SK-MEL-5 (cell line): Measurements from ENCODE around the gene PPP2R2C. TPM values are rescaled to one million over a fixed set of nuclear protein-coding genes. Genes with fewer than 3 reads are reported as not detected.

Source experiments
- DNase-seq: peaks from one replicate; pipeline ENCODE4 v3.0.0-alpha.2; 2016; ENCODE audit warnings: low read depth, low spot score
- in situ Hi-C: cut with HindIII; loops from 2 replicates; pipeline ENCODE4 v1.10.0; 2016; ENCODE audit warnings: low sequenced_read_pairs, high pct_unique_total_duplicates, low pct_unique_long_range_greater_than_20kb
- total RNA-seq: library from RNA; depleted of rRNA; stranded (reverse); fragments of >200 nt; shearing (Covaris generic); gene quantifications from 2 replicates; pipeline ENCODE4 v1.2.3, GENCODE V29; 2014

Gene PPP2R2C
- total RNA-seq, 1 experiment from 2014 or later: 0.55 TPM

DNA sequence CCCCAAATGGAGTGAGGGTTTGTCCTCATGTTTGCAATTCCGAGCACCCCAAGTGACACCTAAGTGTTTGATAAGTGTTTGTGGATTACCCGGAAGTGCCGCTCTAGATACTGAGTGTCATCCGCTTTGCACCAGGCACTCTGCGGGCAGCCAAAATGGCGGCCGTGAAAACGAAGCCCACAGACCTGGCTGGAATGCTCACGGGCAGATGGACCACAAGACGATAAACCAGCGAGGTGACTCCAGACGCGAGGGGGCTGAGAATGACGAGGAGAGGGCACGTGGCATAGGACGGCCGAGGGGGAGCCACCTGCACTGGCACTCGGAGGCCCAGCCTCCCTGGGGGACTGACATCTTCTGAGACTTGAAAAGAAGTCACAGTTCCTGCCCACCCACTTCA lies 51.0 kb downstream of the PPP2R2C start:
- in situ Hi-C loops: no loop called here

DNA sequence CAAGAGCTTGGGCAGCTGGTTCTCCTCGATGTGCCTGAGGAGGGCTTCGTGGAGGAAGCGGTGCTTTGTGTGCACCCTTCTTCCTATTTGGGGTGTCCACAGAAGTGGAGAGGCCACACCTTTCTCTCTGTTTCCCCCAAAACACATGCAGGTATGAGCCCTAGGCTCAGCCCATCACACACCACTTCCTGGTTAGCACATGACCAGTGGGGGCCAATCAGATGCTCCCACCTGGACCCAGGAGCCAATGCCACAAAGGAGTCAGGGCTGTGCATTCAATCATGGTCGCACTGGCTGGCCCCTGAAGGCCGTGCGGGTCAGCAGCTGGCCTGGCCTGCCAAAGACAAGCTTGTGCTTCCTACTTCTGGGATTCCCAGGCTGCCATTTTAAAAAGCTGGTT lies 51.4 kb downstream of the PPP2R2C start:
- DNase-seq: no peak
- in situ Hi-C loops: no loop called here

More for the DNA sequence above, 51.0 kb downstream of the PPP2R2C start:
- DNase-seq: no peak

- in situ Hi-C loops: no loop called here
- no peak for DNase-seq
These were observed 52.4 kb downstream of the PPP2R2C start for GRCh38 chr4:6420036-6420435.

DNA sequence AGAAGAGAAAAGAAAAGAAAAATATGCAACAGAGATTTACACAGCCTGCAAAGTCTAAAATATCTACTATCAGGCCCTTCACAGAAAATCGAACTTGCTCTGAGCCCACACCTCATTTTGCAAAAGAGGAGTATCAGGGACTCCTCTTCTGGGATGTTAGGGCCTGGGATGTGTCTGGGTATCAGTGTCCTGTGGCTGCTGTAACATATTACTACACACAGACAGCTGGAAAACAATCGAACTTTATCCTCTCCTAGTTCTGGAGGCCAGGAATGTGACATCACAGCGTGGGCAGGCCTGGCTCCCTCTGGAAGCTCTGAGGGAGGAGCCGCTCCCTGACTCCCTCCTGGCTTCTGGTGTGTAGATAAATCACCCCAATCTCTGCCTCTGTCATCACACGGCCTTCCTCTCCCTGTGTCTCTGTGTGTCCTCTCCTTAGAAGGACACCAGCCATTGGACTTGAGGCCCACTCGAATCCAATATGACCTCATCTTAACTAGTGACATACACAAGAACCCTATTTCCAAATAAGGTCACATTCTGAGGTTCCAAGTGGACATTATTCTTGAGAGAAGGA lies 52.9 kb downstream of the PPP2R2C start:
- no peak for DNase-seq
- in situ Hi-C loops: no loop called here

GRCh38 chr4:6418193-6418755 lies 54.1 kb downstream of the PPP2R2C start:
- in situ Hi-C loops: no loop called here
- DNase-seq: no peak

GRCh38 chr4:6417516-6418050 lies 54.8 kb downstream of the PPP2R2C start:
- in situ Hi-C loops: no loop called here
- DNase-seq: no peak

DNA sequence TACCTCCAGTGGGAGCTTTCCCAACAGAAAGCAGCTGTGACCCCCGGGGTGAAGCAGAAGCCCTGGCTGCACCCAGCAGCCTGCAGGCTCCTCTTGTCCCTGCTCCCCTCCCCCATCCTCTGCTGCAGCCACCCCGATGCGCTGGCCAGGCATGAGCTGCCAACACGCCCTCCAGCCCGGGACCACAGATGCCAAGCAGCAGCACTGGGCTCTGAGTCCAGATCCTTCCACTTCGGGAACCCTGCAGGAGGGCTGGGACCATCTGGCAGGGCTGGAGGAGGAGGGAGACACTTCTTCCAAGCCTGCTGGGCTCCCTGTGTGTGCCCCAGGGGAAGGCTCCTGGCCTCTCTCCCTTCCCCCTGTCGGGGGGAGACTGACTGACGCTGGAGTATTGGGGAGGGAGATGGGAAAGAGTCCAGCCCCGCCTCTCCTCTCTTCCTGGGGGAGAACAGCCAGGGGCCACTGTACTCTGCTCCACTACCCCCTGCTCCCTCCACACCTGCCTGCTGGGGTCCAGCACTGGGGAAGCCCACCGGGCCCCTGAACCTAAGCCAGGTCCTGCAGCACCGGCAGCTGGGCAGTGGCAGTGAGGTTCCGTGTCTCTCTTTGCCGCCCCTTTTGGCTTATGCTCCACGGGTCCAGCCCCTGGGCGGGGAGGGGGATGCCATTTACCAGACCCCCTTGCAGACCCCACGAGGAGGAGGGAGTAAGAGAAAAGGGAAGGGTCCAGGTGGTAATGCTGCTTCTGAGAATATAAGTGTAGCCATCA lies 55.7 kb downstream of the PPP2R2C start:
- no peak for DNase-seq
- in situ Hi-C loops: no loop called here

DNA sequence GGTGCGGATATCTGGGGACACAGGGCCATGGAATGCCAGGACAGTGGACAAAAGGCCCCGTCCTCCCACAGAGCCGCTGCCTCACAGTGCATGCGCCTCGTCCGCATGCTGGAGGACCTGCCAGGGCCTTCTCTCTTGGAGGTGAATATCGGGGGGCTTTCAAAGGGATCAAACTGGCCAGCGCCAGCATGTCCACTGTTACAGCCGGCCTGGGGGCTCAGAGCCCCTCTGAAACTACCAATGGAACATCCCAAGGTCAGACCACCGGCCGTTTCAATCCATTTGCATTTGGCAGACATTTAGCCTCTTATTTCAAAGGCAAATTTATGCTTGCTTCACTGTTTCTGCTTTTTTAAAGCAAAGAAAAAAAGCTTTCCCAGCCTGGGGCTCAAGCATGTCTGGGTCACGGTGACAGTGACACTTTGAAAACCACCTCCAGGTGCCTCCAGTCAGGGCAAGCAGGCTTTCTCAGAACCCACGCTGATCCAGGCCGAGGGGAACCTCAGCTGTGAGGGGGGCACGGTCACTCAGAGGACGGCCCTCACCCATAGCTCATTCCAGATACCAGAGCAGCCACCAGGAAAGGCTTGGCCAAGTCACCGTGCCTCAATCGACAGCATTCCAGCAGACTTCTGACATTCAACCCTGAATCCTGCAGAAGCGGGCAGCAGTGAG lies 57.2 kb downstream of the PPP2R2C start:
- DNase-seq: no peak
- in situ Hi-C loops: no loop called here

GRCh38 chr4:6414578-6414977 lies 57.8 kb downstream of the PPP2R2C start:
- in situ Hi-C loops: no loop called here
- DNase-seq: no peak

GRCh38 chr4:6410664-6411063 lies 61.8 kb downstream of the PPP2R2C start:
- no peak for DNase-seq
- in situ Hi-C loops: no loop called here

GRCh38 chr4:6410068-6410467 lies 62.3 kb downstream of the PPP2R2C start:
- no peak for DNase-seq
- in situ Hi-C loops: no loop called here

- DNase-seq: no peak
- in situ Hi-C loops: no loop called here
These were observed 63.0 kb downstream of the PPP2R2C start for GRCh38 chr4:6409381-6409780.

DNA sequence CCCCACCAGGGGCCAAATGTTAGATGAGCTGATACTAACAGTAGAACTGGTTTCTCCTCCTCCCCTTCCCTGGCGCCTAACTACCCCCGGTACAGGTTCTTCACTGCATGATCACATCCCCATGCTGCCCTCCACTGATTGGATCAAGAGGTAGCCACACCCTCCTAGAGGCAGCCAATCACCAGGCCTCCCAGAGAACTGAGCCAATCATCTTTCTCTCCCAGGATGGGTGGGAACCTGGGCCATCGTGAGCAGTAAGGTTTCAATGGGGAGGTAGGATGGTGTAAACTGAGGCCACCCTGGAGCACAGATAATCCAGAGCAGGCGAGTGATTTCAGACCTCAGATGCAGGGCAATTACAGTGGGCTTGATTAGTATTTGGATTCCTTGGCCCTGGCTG lies 64.2 kb downstream of the PPP2R2C start:
- in situ Hi-C loops: no loop called here
- peak; percentile 29 for DNase-seq

DNA sequence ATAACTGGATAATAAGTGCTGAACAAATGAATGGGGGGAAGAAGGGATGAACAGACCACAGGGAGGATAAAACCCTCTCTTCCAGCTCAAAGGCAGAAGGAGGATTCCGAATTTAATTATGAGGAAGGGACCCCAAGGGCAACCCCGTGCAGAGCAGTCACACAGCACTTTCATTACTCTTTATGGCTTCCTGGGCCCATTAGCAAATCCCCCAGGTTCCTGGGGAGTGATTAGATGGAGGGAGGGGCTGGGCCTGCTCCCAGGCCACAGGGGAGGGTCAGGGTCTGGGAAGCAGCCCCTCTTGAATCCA lies 67.1 kb downstream of the PPP2R2C start:
- in situ Hi-C loops: no loop called here
- no peak for DNase-seq

GRCh38 chr4:6404611-6405396 lies 67.6 kb downstream of the PPP2R2C start:
- DNase-seq: no peak
- in situ Hi-C loops: no loop called here

DNA sequence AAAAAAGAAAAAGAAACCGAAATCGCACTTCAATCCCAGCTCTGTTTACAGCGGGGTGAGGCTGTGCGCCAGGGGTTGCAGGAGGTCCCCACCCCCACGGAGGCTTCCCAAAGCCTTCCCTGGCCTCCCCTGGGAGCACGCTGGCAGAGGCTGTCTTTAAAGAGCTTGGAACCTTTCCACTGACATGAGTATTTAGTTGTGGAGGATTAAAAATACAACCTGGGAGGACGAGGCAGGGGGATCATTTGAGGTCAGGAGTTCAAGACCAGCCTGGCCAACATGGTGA lies 69.1 kb downstream of the PPP2R2C start:
- DNase-seq: no peak
- in situ Hi-C loops: no loop called here

GRCh38 chr4:6402566-6403399 lies 69.6 kb downstream of the PPP2R2C start:
- in situ Hi-C loops: no loop called here
- DNase-seq: no peak
